Measurements from ENCODE around the gene NECAP2. TPM values are rescaled to one million over a fixed set of nuclear protein-coding genes. Genes with fewer than 3 reads are reported as not detected.

NECAP2 gene
- total and polyA plus RNA-seq, 4 donors, result 37.5 to 60.4 (median 38.1) TPM

GRCh38 chr1:16398371-16398953, 42.1 kb upstream of the NECAP2 start:
- Histone ChIP-seq H3K4me3 (ENCODE audit: low read length in 2 of 2) (no peak overlapping the region), H3K27me3 (ENCODE audit: control insufficient read depth in 1 of 2, insufficient read depth in 2 of 2, low read length in 1 of 2) (no peaks in the 10 kb centered on the region), H3K4me1 (ENCODE audit: control insufficient read depth in 1 of 2, insufficient read depth in 2 of 2, low read length in 2 of 2) (no peaks in the 10 kb centered on the region), H3K36me3 (ENCODE audit: control insufficient read depth in 1 of 2, insufficient read depth in 2 of 2, low read length in 1 of 2) (peaks cover 0 to 6% of the 10 kb centered on the region in 2 donors), H3K27ac (ENCODE audit: low read depth in 1 of 2, low read length in 2 of 2) (no peak overlapping the region), H3K9me3 (ENCODE audit: control insufficient read depth, low read length) (no peaks in the 10 kb centered on the region)
- 74 to 85% methylated on average over 5 of the region's 5 CpGs for WGBS, 2 donors
- DNase-seq, result no peak
- intact Hi-C loops (cut with DNase I), result no loop called here
- no peak for ATAC-seq (ENCODE audit: low FRiP score)

GRCh38 chr1:16402742-16403141, 37.8 kb upstream of the NECAP2 start:
- WGBS, 2 donors, result 86 to 90% methylated on average over 10 of the region's 10 CpGs
- H3K27ac ChIP-seq (ENCODE audit: low read depth in 1 of 2, low read length in 2 of 2), result no peak overlapping the region
- no peaks in the 10 kb centered on the region for H3K36me3 ChIP-seq (ENCODE audit: control insufficient read depth in 1 of 2, insufficient read depth in 2 of 2, low read length in 1 of 2)
- no peak for DNase-seq
- H3K4me3 ChIP-seq (ENCODE audit: low read length in 2 of 2), result no peak overlapping the region
- H3K9me3 ChIP-seq (ENCODE audit: control insufficient read depth, low read length), result no peaks in the 10 kb centered on the region
- H3K27me3 ChIP-seq (ENCODE audit: control insufficient read depth in 1 of 2, insufficient read depth in 2 of 2, low read length in 1 of 2), result no peaks in the 10 kb centered on the region
- intact Hi-C loops (cut with DNase I), result no loop called here
- H3K4me1 ChIP-seq (ENCODE audit: control insufficient read depth in 1 of 2, insufficient read depth in 2 of 2, low read length in 2 of 2), result no peaks in the 10 kb centered on the region
- no peak for ATAC-seq (ENCODE audit: low FRiP score)

GRCh38 chr1:16405441-16405840, 35.1 kb upstream of the NECAP2 start:
- intact Hi-C loops (cut with DNase I), result no loop called here
- H3K4me3 ChIP-seq (ENCODE audit: low read length in 2 of 2), result no peak overlapping the region
- no peaks in the 10 kb centered on the region for H3K36me3 ChIP-seq (ENCODE audit: control insufficient read depth in 1 of 2, insufficient read depth in 2 of 2, low read length in 1 of 2)
- no peaks in the 10 kb centered on the region for H3K4me1 ChIP-seq (ENCODE audit: control insufficient read depth in 1 of 2, insufficient read depth in 2 of 2, low read length in 2 of 2)
- DNase-seq (no peak), ATAC-seq (ENCODE audit: low FRiP score) (no peak)
- H3K27me3 ChIP-seq (ENCODE audit: control insufficient read depth in 1 of 2, insufficient read depth in 2 of 2, low read length in 1 of 2), result no peaks in the 10 kb centered on the region
- 65 to 69% methylated on average over 5 of the region's 5 CpGs for WGBS, 2 donors
- H3K9me3 ChIP-seq (ENCODE audit: control insufficient read depth, low read length), result no peaks in the 10 kb centered on the region
- no peak overlapping the region for H3K27ac ChIP-seq (ENCODE audit: low read depth in 1 of 2, low read length in 2 of 2)

- H3K27me3 ChIP-seq (ENCODE audit: control insufficient read depth in 1 of 2, insufficient read depth in 2 of 2, low read length in 1 of 2), result no peaks in the 10 kb centered on the region
- H3K36me3 ChIP-seq (ENCODE audit: control insufficient read depth in 1 of 2, insufficient read depth in 2 of 2, low read length in 1 of 2), result no peaks in the 10 kb centered on the region
- DNase-seq (no peak), ATAC-seq (ENCODE audit: low FRiP score) (no peak)
- intact Hi-C loops (cut with DNase I), result no loop called here
- no peaks in the 10 kb centered on the region for H3K9me3 ChIP-seq (ENCODE audit: control insufficient read depth, low read length)
- no peak overlapping the region for H3K4me3 ChIP-seq (ENCODE audit: low read length in 2 of 2)
- WGBS, 2 donors, result 93 to 94% methylated on average over 9 of the region's 9 CpGs
- no peak overlapping the region for H3K27ac ChIP-seq (ENCODE audit: low read depth in 1 of 2, low read length in 2 of 2)
- no peaks in the 10 kb centered on the region for H3K4me1 ChIP-seq (ENCODE audit: control insufficient read depth in 1 of 2, insufficient read depth in 2 of 2, low read length in 2 of 2)
These were observed 33.7 kb upstream of the NECAP2 start for GRCh38 chr1:16406868-16407267.

- Histone ChIP-seq H3K27ac (ENCODE audit: low read depth in 1 of 2, low read length in 2 of 2) (no peak overlapping the region), H3K4me1 (ENCODE audit: control insufficient read depth in 1 of 2, insufficient read depth in 2 of 2, low read length in 2 of 2) (no peaks in the 10 kb centered on the region), H3K4me3 (ENCODE audit: low read length in 2 of 2) (no peak overlapping the region), H3K27me3 (ENCODE audit: control insufficient read depth in 1 of 2, insufficient read depth in 2 of 2, low read length in 1 of 2) (no peaks in the 10 kb centered on the region), H3K36me3 (ENCODE audit: control insufficient read depth in 1 of 2, insufficient read depth in 2 of 2, low read length in 1 of 2) (no peaks in the 10 kb centered on the region), H3K9me3 (ENCODE audit: control insufficient read depth, low read length) (no peaks in the 10 kb centered on the region)
- no peak for ATAC-seq (ENCODE audit: low FRiP score)
- 89% methylated on average over 23 to 25 of the region's 25 CpGs for WGBS, 2 donors
- intact Hi-C loops (cut with DNase I), result no loop called here
- DNase-seq, result no peak
These were observed 30.9 kb upstream of the NECAP2 start for GRCh38 chr1:16409536-16410152.

- Histone ChIP-seq H3K4me1 (ENCODE audit: control insufficient read depth in 1 of 2, insufficient read depth in 2 of 2, low read length in 2 of 2) (no peaks in the 10 kb centered on the region), H3K27me3 (ENCODE audit: control insufficient read depth in 1 of 2, insufficient read depth in 2 of 2, low read length in 1 of 2) (no peaks in the 10 kb centered on the region), H3K27ac (ENCODE audit: low read depth in 1 of 2, low read length in 2 of 2) (no peak overlapping the region), H3K36me3 (ENCODE audit: control insufficient read depth in 1 of 2, insufficient read depth in 2 of 2, low read length in 1 of 2) (no peaks in the 10 kb centered on the region), H3K9me3 (ENCODE audit: control insufficient read depth, low read length) (no peaks in the 10 kb centered on the region), H3K4me3 (ENCODE audit: low read length in 2 of 2) (no peak overlapping the region)
- DNase-seq (no peak), ATAC-seq (ENCODE audit: low FRiP score) (no peak)
- 97% methylated on average over 5 of the region's 5 CpGs for WGBS, 2 donors
- intact Hi-C loops (cut with DNase I), result no loop called here
These were observed 29.7 kb upstream of the NECAP2 start for GRCh38 chr1:16410803-16411202.

GRCh38 chr1:16413191-16413590, 27.3 kb upstream of the NECAP2 start:
- ATAC-seq (ENCODE audit: low FRiP score), result no peak
- WGBS, 2 donors, result 89 to 94% methylated on average over 3 of the region's 3 CpGs
- intact Hi-C loops (cut with DNase I), result no loop called here

GRCh38 chr1:16418823-16419425, 21.6 kb upstream of the NECAP2 start:
- intact Hi-C loops (cut with DNase I), result no loop called here
- WGBS, 2 donors, result 87 to 91% methylated on average over 7 of the region's 7 CpGs
- no peaks in the 10 kb centered on the region for H3K27me3 ChIP-seq (ENCODE audit: control insufficient read depth in 1 of 2, insufficient read depth in 2 of 2, low read length in 1 of 2)

More at GRCh38 chr1:16413191-16413590, 27.3 kb upstream of the NECAP2 start:
- Histone ChIP-seq H3K9me3 (ENCODE audit: control insufficient read depth, low read length) (no peaks in the 10 kb centered on the region), H3K4me1 (ENCODE audit: control insufficient read depth in 1 of 2, insufficient read depth in 2 of 2, low read length in 2 of 2) (no peaks in the 10 kb centered on the region), H3K4me3 (ENCODE audit: low read length in 2 of 2) (no peak overlapping the region), H3K36me3 (ENCODE audit: control insufficient read depth in 1 of 2, insufficient read depth in 2 of 2, low read length in 1 of 2) (no peaks in the 10 kb centered on the region), H3K27ac (ENCODE audit: low read depth in 1 of 2, low read length in 2 of 2) (no peak overlapping the region), H3K27me3 (ENCODE audit: control insufficient read depth in 1 of 2, insufficient read depth in 2 of 2, low read length in 1 of 2) (no peaks in the 10 kb centered on the region)
- DNase-seq, result no peak

More at GRCh38 chr1:16418823-16419425, 21.6 kb upstream of the NECAP2 start:
- ATAC-seq (ENCODE audit: low FRiP score) (no peak), DNase-seq (no peak)
- no peaks in the 10 kb centered on the region for H3K9me3 ChIP-seq (ENCODE audit: control insufficient read depth, low read length)
- H3K27ac ChIP-seq (ENCODE audit: low read depth in 1 of 2, low read length in 2 of 2), result no peak overlapping the region
- H3K36me3 ChIP-seq (ENCODE audit: control insufficient read depth in 1 of 2, insufficient read depth in 2 of 2, low read length in 1 of 2), result no peaks in the 10 kb centered on the region
- H3K4me1 ChIP-seq (ENCODE audit: control insufficient read depth in 1 of 2, insufficient read depth in 2 of 2, low read length in 2 of 2), result no peaks in the 10 kb centered on the region
- no peak overlapping the region for H3K4me3 ChIP-seq (ENCODE audit: low read length in 2 of 2)

Data from aorta (tissue), 5 donors.